Skin epidermis (tissue), 12 donors: ENCODE results near the gene SLAMF9.
A peak's percentile ranks its signal among the peaks of the same experiment; 100 is the strongest.

Source experiments
- H3K27ac ChIP-seq, 21 experiments: fragments of 200-600 bp; sonication (generic) in 11 of 21; one replicate each; pipeline ENCODE4 v1.5.0; 2020; ENCODE audit warnings: mild to moderate bottlenecking in 3 of 21, inconsistent platforms in 2 of 21, moderate library complexity in 2 of 21
- H3K4me3 ChIP-seq, 7 experiments: fragments of 200-600 bp; sonication (generic) in 2 of 7; one replicate each; pipeline ENCODE4 v1.5.0; 2020; ENCODE audit warnings: inconsistent platforms in 2 of 7, mild to moderate bottlenecking in 2 of 7, moderate library complexity in 1 of 7

Gene SLAMF9

DNA sequence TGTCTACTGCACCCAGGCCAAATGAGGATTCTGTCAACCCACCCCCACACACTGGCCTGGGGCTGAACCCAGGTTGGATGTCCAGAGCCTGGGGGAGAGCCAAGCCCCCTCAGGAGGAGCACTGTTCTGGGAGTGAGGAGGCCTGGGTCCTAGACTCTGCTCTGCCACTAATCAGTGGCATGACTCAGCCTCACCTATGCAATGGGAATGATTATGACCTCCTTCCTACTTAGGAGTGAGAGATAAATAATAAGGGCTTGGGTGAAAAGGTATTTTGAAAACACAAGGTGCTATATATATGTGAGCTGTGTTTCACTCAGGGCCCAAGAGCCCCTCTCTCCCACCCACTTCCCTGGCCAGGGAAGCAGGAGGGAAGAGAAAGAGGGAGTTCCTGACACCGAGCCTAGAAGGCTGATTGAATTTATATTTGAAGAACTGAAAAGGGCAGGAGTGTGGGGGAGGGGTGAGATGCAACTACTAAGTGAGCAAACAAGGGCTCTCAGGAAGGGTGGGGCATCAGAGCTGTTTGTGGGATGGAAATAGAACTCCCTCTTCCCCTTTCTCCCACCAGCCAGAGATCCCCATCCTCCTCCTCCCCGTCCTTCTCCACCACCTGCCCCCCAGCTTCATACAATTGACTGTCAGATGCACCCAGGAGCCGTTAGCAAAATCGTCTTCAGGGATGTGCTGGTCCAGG, 16.8 kb downstream of the SLAMF9 start:
- H3K4me3 ChIP-seq, result no peak overlapping the region
- H3K27ac ChIP-seq, result peak overlapping the region in 1 of 21 experiments; percentile 55

DNA sequence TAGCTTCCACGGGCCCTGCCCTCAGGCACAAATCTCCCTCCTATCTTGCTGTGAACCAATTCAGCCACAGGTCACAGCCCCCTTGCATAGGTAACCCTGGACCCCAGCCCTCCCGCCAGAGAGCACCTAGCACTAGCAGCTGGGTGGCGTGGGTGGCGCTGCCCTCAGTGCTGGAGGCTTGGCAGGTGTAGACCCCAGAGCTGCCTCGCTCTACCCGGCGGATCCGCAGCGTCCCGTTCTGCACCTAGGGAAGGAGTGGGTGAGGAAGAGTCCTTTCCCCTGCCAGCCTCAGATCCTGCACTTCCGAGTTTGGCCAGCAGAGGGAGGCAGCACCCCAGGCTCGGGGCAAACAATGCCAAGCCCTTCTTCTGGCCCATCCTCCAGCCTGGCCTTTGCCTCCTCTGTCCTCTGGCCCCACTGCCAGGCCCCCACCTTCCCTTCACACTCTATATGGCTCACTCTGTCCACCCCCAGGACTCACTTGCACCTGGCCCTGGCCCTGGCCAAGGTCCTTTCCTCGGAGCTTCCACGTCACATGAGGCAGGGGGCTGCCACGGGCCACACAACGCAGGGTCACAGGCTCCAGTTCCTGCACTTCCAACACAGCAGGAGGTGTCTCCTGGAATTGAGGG, 17.6 kb downstream of the SLAMF9 start:
- Histone ChIP-seq H3K27ac (peak overlapping the region in 2 of 21 experiments; percentile 11 to 55), H3K4me3 (no peak overlapping the region)

DNA sequence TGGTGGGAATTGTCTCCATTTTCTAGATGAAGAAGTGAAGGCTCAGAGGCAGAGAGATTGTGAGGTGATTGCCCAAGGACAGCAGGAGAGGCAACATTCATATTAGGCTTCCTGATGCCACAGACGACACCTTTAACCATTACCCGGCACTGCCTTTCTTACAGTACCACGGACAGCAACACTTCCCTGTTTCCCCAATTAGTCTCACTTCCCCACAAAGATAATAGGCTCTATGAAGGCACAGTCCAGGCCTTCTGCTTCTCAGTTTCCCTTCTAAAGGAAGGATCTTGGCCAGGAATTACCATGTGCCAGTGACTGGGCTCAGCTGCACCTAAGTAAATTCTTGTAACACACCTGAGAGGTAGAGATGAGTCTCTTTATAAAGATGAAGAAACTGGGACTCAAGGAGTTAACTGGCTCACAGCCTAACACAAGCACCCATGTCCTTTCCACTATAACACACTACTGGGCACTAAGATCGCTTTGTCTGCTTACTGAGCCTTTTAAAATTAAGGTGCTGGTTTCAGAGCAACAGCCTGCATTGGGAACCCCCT, 18.2 kb downstream of the SLAMF9 start:
- H3K4me3 ChIP-seq, result no peak overlapping the region
- H3K27ac ChIP-seq, result peak overlapping the region in 1 of 21 experiments; percentile 11

DNA sequence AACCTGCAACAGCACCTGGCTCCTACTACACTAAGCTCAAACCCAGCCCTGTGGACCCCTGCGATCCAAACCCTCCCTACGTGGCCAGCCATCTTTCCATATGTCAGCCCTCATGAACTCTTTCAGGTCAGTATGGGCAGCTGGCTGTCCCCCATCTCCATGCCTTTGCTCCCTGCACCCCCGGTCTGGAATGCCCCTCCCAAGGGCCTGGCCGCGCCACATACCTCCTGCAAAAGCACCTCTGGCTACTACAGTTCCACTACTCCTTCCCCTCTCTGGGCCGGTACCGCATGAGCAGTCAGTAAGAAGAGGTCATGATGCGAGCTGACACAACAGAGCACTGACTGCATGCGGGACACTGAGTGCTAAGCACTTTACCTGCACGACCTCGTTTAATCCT, 18.7 kb downstream of the SLAMF9 start:
- Histone ChIP-seq H3K27ac (no peak overlapping the region), H3K4me3 (no peak overlapping the region)

DNA sequence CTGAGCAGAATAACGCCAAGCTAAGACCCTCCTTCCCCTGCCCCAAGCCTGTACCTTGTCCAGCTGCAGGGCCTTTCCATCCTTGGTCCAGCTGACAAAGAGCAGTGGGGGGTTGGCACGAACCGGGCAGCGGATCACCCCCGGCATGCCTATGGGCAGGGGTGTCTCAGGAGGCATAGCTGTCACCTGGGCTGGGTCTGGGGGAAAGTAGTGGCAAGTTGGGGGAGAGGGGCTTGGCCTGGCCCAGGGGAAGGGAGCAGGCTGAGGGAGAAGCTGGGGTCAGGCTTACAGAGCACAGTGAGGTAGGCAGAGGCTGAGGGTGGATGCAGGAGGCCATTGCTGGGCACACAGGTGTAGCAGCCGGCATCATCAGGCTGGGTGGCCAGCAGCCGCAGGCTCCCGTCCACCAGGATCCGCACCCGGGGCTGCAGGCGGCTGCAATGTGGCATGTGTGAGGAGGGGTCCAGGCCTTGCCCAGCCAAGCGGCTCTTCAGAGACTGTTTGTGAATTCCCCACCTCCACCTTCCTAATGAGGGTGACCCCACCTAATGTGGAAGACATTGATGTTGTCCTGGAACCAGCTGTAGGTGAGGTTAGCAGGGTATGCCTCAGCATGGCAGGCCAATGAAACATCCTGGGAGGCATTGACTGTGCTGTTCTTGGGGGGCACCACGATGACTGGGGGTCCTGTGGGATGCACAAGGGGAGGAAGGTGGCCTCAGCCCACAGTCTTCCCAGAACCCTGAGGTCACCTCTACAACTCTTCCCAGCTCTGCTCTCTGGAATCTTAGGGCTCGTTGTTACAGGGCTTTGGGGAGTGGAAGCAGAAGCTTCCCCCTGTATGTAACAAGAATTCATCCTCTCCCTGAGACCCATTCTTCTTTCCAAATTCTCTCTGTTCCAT, 19.6 kb downstream of the SLAMF9 start:
- H3K4me3 ChIP-seq, result no peak overlapping the region

DNA sequence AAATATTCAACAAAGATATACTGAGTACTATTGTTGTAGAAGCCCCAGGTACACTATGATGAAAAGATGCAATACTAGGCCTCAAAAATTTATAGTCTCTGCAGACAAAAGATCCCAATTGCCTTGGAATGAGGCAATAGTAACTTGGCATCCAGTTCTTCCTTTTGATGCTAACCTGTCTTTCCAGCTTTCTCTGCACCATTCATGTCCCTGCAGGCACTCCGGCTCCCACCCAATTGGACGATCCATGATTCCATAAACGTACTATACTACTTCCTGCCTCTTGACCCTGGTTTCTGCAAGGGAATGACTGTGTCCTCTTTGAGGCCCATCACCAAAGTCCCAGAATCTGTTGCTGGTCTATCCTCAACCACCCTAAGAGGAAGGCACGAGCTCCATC, 20.7 kb downstream of the SLAMF9 start:
- Histone ChIP-seq H3K4me3 (no peak overlapping the region), H3K27ac (peak overlapping the region in 10 of 21 experiments; percentile 6 to 76 (median 51))

More for the DNA sequence above, 19.6 kb downstream of the SLAMF9 start:
- peak overlapping the region in 2 of 21 experiments; percentile 12 to 68 for H3K27ac ChIP-seq

DNA sequence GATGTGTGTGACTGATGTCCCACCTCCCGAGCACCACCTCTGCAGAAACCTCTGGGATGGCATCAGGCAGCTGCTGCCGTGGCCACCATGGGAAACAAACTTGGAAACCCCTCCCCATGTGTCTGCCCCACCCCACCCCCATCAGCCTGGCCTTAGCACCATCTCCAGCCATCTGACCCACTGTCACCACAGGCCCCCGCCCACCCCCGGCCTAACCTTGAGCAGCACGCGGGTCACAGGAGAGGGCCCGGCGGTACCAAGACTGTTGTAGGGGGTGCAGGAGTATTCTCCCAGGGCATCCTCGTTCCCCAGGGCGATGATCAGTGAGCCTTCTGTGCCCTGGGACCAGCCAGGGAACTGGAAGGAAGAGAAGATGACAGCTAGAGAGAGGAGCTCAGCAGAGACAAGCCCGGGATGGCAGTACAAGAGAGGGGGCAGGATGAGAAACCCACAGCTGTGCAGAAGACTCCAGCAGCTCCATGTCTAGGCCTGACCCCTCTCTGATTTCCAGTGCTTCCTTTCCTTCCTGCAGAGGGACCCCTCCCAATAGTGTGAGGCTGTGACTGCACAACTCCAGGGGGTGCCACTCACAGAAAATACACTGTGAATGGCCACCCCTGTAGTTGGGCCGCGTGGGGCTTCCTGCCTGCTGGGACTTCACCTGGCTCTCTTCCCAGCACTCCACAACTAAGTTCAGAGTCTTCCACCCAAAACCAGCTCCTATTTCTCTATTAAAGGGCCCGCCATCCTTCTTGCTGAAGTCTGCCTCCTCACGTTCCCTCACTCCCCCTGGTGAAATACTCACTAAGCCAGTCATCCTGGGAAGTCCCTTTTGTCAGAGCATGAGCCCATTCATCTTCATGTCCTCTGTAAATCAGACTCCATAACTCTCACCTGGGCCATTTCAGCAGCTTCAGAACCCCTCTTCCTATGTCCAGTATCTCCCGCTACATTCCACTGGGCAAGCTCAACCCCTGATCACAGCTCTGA, 21.4 kb downstream of the SLAMF9 start:
- Histone ChIP-seq H3K27ac (peak overlapping the region in 14 of 21 experiments; percentile 6 to 76 (median 51)), H3K4me3 (no peak overlapping the region)

DNA sequence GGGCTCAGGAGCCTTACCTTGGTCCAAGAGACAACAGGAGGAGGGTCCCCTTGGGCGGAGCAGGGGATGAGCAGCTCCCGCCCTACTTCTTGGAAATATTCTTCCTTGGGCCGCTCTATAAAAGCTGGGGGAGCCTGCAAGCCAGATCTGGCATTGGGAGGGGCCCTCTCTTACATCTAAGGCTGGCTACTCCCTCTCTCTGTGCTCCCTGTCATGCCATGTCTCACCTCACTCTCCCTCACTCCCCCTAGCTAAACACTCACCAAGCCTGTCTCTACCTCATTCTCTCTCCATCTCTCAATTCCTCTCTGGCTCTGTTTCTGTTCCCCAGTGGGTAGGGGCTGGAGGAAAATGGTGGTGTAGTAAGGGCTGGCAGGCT, 22.3 kb downstream of the SLAMF9 start:
- Histone ChIP-seq H3K27ac (peak overlapping the region in 11 of 21 experiments; percentile 9 to 76 (median 51)), H3K4me3 (no peak overlapping the region)

DNA sequence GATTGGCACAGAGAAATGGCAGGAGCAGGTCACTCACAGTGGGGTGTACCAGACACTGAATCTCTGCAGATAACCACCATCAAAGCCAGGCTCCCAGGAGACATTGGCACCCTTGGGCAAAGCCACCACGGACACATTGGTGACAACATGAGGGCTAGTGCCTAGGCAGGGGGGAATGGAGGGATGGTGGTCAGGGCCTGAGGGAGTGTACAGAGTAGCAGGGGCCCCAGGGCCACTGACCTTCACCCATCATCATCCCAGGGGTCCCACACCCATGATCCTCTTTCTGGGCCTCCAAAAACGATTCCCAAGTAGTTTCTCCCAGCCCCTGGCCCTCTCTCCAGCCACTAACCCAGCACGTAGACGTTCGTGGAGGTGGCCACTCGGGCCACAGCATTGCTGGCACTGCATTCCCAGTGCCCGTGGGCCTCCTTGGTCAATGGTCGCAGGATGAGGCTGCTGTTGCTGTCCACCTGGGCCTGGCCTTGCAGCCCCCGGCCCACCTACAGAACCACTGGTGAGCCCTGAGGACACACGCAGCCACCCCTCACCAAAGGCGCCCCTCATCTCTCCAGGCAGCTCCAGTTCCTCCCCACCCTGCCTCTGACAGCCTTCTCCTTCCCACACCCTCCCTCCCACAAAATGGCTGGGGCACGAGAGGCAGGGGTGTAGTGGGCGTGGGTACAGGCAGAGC, 22.8 kb downstream of the SLAMF9 start:
- Histone ChIP-seq H3K4me3 (no peak overlapping the region), H3K27ac (peak overlapping the region in 6 of 21 experiments; percentile 9 to 76 (median 46))

DNA sequence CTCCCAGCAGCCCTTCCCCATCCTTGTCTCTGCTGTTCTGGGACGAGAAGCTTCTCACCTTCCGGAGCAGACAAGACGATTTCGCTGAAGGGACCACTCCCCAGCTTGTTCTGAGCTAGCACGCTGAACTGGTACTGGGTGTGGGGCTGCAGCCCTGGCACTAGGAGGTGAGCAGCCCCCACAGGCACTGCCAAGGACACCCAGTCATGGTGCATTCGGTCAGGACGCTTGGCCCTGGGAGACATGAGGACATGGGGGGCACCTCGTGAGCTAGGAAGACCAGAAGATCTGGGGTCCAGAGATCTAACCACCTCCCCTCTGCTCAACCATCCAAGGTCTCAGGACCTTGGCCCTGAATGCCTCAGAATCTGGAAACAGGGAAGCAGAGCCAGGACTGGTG, 23.4 kb downstream of the SLAMF9 start:
- H3K27ac ChIP-seq, result peak overlapping the region in 3 of 21 experiments; percentile 58 to 76 (median 63)
- H3K4me3 ChIP-seq, result no peak overlapping the region

DNA sequence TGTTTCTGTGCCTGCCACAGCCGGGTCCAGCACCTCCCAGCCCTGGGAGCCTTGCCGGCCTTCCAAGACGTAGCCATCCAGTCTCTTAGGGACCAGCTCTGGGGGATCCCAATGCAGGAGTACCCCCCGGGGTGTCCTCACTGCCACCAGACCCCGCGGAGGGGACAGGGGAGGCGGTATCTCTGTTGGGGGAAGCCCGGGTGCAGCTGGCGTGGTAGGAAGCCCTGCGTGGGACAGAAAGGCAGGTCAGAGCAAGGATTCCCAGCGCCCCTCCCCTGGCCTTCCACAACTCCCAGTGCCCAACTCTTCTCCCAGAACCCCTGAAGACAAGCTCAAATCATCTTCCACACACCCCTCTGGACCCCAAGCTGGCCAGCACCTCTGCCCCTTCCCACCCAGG, 23.8 kb downstream of the SLAMF9 start:
- no peak overlapping the region for H3K4me3 ChIP-seq
- H3K27ac ChIP-seq, result peak overlapping the region in 6 of 21 experiments; percentile 48 to 76 (median 60)

DNA sequence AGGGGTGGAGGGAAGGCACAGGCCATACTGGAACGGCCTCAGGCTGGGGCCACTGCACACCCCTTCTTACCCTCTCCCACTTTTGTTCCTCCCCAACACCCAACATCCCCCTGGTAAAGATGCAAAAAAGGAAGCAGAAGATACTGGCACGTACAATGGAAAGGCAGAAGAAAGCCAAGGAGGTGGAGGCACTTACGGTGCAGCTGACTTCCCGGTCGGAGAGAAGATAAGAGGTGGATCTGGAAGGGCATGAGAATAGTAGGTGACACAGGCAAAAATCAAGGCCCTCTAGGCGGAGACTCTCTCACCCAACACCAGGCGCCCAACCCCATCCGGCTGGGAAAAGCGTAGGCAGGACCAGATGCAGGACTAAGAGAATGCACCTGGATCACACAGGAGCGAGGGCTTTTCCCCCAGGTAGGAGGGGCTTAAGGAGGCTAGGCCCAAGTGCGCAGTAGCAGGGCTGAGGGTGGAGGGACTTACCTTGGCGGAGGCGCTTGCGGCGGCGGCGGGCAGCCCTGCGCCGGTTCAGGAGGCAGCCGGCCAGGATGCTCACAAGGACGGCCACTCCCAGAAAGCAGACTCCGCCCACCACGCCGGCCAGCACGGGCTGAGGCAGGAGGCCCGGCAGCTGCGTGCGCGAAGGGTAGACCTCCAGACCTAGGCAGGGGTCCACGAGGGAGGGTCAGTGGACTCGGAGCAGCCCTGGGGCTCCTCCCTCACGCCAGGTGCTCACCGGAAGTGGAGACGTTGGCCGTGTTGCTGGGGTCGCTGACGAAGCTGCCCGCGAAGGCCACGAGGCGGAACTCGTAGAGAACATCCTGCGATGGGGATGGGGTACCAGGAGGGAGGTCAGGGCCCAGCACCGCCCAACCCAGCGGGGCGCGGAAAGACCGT, 24.6 kb downstream of the SLAMF9 start:
- peak overlapping the region in 13 of 21 experiments; percentile 5 to 76 (median 48) for H3K27ac ChIP-seq
- peak overlapping the region in 1 of 7 experiments; percentile 15 for H3K4me3 ChIP-seq

DNA sequence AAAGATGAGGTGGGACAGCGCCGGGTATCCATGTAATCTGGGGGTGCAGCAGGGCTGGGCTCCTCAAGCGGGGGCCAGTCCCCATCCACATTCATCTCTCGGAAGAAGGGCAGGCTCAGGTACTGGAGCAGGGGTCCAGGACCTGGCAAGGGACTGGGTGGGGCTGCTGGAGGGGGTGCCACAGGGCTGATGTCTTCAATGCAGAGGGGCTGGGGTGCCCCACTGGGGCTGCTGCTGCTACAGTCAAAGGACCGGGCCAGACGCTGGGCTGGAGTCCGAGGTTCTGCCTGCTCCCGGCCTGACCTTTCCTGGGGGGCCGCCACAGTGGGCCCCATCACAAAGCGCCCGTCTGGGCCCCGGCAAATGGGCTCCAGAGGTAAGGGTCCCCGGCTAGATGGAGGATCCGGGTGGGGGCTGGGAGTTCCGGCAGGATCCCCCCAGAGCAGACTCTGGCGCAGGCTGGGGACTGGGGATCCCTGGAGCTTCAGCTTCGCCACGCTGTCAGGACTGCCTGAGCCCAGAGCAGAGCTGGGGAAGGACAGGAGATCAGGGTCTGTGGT, 25.5 kb downstream of the SLAMF9 start:
- Histone ChIP-seq H3K27ac (peak overlapping the region in 14 of 21 experiments; percentile 1 to 75 (median 34)), H3K4me3 (peak overlapping the region in 1 of 7 experiments; percentile 15)

DNA sequence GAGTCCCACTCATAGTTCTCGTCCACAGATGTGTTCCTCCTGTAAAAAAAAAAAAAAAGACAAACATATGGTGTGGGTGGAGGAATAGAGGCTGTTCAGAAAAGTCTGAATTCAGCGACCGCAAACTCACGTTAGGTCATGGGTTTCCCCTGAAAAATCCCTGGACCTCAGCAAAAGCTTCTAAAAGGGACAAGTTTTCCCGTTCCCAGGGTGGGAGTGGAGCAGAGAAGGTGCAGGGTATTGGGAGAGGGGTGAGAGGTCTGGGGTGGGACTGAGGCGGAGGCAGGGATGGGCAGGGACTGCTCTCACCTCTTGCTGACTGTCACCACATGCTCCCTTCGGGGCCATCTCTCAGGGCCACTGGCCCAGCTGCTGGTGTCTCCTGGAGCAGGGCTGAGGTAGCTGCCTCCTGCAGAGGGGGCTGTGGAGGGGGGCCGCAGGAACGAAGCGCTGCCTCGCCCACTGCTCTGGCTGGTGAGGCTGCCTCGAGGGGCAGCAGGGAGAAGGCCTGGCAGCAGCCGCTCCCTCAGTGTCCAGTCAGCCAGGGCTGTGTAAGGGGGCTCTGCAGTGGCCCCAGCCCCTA, 26.1 kb downstream of the SLAMF9 start:
- Histone ChIP-seq H3K27ac (peak overlapping the region in 7 of 21 experiments; percentile 5 to 75 (median 65)), H3K4me3 (no peak overlapping the region)

DNA sequence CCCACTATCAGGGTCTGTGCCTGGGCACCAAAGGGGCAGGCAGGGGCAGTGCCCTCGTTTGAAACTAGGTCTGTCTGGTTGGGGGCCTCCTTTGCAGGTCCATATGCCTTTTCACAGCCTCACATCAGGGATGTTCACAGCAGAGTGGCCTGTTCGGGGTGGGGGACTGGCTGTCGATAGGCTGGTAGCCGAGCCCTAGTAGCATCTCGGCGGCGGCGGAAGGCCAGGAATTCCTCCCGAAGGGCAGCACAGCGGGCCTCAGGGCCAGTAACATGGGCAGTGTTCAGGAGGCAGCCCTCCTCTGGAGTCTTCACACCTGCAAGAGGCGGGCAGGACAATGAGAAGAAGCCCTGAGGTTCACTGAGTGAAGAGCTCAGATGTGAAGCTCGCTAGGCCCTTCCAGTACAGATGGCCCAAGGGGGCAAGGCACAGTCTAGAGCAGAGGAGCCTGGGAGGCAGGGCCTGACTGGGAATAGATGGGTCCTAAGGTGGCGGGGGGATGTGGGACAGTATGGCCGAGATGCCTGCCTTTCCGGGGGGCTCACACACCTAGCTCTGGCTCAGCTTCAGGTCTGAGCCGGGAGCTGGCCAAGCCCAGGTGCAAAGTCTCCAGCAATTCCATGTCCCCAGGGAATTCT, 26.7 kb downstream of the SLAMF9 start:
- peak overlapping the region in 1 of 21 experiments; percentile 70 for H3K27ac ChIP-seq
- no peak overlapping the region for H3K4me3 ChIP-seq

DNA sequence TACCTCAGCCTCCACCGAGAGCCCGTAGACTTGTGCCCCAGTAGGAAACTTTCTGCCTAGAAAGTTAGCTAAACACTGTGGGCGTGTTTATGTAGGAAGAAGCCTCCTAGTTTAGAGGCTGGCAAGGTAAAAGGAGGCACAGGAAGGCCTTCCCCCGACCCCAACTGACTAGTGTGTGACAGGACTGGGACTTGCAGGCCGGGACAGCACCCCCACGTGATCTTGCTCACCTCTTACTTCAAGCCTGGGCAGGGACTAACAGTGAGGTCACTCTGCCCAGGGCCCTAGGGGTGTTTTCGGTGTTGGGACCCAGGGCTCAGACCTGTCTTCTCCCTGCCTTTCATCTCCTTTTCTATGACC, 28.3 kb downstream of the SLAMF9 start:
- Histone ChIP-seq H3K4me3 (peak overlapping the region; percentile 68 to 100 (median 86)), H3K27ac (peak overlapping the region in 20 of 21 experiments; percentile 89 to 100 (median 99))
